HG03064 (cell line): ENCODE measurements around the gene GALR1.
"Not testable (repeated sequence)": the region's sequence is repeated elsewhere in the genome, so short reads cannot be mapped to it uniquely, and the experiment has no call there.

Experiments used
- ATAC-seq: cut with Tn5 transposase; IDR thresholded peaks from one replicate; pipeline ENCODE4 v1.9.1; 2021; ENCODE audit warnings: low read depth; ENCODE audit not compliant: unreplicated experiment

GALR1 gene

DNA sequence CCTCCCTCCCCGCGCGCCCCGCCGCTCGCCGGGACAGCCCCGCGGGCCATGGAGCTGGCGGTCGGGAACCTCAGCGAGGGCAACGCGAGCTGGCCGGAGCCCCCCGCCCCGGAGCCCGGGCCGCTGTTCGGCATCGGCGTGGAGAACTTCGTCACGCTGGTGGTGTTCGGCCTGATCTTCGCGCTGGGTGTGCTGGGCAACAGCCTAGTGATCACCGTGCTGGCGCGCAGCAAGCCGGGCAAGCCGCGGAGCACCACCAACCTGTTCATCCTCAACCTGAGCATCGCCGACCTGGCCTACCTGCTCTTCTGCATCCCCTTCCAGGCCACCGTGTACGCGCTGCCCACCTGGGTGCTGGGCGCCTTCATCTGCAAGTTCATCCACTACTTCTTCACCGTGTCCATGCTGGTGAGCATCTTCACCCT, 865 bp downstream of the GALR1 start:
- ATAC-seq, result no peak

- ATAC-seq, result no peak
These were observed 1.5 kb downstream of the GALR1 start for GRCh38 chr18:77250926-77251729.

- ATAC-seq, result no peak
These were observed 2.0 kb downstream of the GALR1 start for GRCh38 chr18:77251730-77252050.

DNA sequence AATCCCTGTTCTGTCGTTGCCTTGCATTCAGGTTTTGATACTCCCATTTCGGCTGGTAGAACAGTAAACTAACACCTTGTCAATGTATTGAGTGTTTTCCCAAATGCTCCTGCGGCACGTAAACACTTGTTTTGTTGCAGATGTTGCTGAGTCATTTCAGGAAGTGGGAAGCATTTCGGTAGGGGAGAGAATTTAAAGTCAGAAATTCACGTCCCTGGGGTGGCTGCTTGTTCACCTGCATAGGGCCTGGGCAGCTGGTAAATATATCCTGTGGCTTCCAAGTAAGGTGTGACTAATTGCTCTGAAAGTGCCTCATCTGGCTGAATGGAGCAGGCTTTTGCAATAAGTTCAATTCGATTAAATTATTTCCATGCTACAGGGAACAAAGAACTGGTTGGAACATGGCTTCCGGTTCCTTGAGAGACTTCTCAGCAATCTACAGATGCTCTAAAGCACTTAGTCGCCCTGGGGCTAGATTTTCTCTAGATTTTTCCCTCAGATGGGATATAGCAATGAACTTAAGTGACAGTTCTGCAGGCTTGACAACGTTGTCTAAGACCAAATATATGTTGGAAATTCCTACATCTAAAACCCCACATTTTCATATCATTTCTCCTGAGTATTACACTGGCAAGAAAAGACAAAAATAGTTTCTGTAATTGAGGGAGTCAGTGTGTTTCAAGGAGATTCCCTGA, 5.2 kb downstream of the GALR1 start:
- ATAC-seq, result no peak

GRCh38 chr18:77255426-77256105, 5.9 kb downstream of the GALR1 start:
- ATAC-seq, result no peak

DNA sequence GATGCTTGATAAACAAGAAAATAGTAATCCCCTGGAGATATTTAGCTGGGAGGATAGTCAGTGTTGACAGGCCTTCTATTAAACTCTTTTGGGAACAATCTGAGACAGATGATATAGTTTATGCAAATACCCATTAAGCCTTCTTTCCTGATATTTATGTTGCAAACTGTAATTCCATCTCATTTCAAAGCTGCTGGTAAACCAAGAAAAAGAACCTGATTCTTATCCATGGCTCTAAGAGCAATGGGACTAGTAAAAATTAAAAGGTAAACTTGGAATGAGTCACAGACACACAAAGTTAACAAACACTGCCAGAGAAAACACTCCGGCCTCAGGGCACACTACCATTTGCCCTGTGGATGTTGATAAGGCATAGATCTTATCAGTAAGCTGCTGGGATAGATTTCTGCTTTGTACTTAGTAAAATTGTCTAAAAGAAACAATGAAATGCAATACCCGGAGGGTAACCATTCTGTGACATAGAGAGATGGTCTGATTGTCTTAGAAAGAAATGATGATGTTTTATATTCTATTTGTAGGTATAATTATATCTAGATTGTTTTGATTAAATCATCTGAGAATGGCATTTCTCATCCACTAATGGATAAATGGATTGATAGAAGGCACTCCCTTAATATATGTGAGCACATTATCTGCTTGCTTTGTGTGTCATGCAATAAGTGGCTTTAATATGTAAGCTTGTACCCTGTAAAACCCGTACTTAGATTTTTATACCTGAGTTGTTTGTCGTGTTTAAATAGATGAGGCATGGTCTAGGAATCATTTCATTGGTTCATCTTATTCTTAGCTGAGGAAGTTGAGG, 13.2 kb downstream of the GALR1 start:
- no peak for ATAC-seq

DNA sequence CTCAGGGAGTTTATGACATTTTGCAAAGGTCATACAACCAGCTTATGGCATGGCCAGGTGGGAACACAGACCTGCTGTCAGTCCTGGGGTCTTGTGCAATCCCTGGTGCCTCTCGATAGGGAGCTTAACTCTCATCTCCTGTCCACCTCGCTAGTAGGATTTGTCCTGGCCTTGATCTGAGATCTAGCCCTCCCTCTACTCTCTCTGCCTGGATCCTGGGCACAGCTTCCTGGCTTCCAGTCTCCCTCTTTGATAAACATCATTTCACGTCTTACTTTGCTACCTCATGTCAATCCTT, 13.8 kb downstream of the GALR1 start:
- ATAC-seq, result no peak

GRCh38 chr18:77267969-77268368, 18.3 kb downstream of the GALR1 start:
- no peak for ATAC-seq

- no peak for ATAC-seq
These were observed 18.8 kb downstream of the GALR1 start for GRCh38 chr18:77268456-77268855.

DNA sequence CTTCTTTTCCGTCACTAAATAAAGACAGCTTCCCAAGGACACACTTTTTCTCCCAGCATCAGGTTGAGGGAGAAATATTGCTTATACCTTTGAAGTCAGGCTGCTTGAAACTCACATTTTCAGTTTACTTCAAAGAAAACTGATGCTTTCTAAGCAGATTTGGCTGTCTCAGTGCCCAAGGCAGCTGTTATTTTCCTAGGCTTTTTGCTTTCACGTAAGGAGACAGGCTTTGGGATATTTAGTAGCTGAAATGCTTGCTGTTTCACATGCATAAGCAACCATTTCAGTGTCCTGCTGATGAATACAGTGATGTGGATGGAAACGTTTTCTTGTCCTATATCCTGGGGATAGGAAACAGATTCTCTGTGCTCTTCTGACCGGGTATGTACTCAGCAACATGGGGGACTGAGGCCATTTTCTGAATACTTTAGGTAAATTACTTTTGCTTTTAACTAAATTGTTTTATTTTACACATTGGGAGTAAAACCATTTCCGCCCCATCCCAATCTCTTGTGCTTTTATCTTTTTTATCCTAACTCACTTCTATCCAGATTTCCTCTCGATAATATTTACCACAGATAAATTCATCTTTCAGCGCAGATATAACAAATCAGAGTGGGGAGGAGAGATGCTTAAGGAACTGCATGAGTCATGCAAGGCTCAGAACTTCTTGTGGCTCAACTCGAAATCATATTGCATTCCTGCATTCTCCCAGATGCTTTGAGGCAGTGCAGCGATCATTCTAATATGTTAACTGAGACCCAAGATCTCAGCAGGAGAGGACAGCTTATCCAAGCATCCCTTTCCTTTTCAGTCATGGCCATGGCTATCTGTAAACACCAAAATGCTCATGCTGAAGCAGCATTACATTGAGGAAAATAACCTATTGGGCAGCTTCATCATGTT, 22.2 kb downstream of the GALR1 start:
- ATAC-seq, result no peak

- ATAC-seq, result not testable (repeated sequence)
These were observed 41.2 kb downstream of the GALR1 start for GRCh38 chr18:77290841-77291240.

DNA sequence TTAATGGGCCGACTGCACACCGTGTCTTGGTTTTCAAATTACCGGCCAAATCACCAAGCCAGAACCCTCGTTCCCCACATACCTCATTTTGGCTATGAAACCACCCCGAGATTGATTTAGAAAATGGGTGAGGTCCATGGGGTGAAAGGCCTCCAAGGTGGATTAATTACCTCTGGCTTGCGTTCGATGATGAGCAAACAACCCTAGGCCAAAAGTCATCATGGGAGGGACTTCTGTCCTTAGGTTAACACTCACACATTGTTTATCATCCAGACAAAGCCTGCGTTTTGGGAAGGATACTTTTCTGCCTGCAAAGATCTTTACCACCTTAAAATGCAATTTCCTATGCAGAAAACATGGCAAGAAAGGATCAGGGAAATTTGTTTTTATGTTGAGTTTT, 48.5 kb downstream of the GALR1 start:
- ATAC-seq, result no peak

- ATAC-seq, result no peak
These were observed 50.1 kb downstream of the GALR1 start for GRCh38 chr18:77299706-77300105.

DNA sequence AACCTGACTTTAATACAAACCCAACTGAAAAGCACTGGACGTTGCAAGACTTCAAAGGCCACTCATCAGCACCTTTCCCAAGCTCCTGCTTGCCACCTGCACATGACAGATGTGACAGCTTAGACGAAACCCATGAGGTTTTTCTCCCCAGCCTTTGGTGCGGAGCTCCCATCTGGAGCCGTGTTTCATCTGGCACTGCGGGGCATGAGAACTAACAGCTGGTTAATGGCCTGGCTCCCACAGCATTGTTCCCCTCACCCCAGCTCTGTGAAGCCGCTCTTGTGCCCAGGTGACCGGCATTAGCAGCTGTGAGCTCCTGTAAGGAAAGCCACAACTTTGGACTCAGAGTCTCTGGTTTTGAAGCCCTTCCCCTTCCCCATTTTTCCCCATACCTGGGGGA, 50.9 kb downstream of the GALR1 start:
- no peak for ATAC-seq

- ATAC-seq, result no peak
These were observed 54.6 kb downstream of the GALR1 start for GRCh38 chr18:77304268-77304667.

GRCh38 chr18:77305676-77306075, 56.0 kb downstream of the GALR1 start:
- ATAC-seq, result no peak

GRCh38 chr18:77308216-77308615, 58.6 kb downstream of the GALR1 start:
- no peak for ATAC-seq

DNA sequence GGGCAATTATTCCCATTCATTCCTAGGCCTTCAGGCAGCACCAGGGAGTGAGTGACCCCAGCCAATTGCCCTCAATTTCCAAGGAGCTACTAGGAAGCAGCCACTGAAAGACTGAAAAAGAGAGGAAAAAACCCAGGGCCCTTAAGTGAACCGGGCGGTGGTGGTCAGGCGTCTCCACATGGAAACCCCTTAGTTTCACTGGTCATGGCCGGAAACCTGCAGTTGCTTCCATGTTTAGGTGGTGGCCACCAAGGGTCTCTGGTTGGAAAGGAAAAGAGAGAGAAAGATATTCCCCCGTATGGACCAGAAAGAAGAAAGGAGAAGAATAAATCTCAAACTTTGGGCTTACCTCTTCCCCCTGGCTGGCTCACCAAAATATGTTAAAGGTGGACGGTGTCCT, 64.9 kb downstream of the GALR1 start:
- no peak for ATAC-seq

DNA sequence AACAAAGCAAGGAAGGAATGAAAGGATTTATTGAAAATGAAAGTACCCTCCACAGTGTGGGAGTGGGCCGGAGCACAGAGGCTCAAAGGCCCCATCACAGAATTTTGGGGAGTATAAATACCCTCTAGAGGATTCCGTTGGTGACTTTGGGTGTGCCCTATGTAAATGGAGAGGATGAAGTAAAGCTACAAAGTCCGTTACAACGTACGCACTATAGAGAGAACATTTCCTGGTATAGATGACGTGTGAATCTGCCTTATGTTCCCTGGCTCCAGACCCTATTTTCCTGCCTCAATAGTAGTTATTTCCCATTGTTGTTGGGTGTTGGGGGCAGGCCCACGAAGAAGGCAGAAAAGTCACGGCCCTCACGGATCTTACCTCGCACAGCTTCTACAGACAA, 65.3 kb downstream of the GALR1 start:
- ATAC-seq, result no peak

DNA sequence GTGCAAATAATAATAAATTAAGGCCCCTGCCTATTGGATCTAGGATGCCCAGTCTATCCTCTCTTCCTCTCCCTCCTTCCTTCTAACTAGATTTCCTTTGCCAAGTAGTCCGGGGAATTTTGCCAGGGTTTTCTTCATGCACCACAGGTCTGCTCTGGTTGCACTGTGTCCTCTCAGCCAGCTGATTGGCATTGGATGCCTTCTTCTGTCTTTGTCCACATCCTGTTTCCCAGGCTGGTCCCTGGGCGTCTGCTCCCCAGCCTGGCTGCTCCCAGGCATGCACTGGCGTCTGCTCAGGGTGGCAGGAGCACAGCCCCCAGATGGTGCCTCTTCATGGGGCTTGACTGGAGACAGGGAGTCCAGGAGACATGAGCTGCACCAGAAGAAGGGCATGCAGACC, 66.4 kb downstream of the GALR1 start:
- ATAC-seq, result no peak
